SK-N-SH (cell line): ENCODE data around the gene PCBP3. TPM values are rescaled to one million over a fixed set of nuclear protein-coding genes. Genes with fewer than 3 reads are reported as not detected.

Experiments
- CTCF ChIA-PET: fragments of 300-600, 350-600 bp; formaldehyde crosslinking; extraction: SDS; loops from one replicate; lab custom pipeline; 2021; lab: Yijun Ruan, JAX
- POLR2A ChIA-PET: fragments of 350-600 bp; sonication (Branson Sonifier 250); formaldehyde crosslinking; extraction: SDS; loops from one replicate; lab custom pipeline; 2020; ENCODE audit warnings: antibody characterized with exemption, inconsistent platforms; lab: Yijun Ruan, JAX
- DNase-seq: peaks from one replicate; pipeline ENCODE4 v3.0.0; 2012
- H2AFZ ChIP-seq: fragments of 200-600 bp; sonication (generic); 2 replicates; pipeline ENCODE4 v1.8.1; 2016; ENCODE audit warnings: antibody characterized with exemption, mild to moderate bottlenecking, low read depth
- H3F3A ChIP-seq: fragments of 200-600 bp; sonication (generic); replicated peaks from 2 replicates; pipeline ENCODE3; 2016; ENCODE audit warnings: antibody characterized with exemption, mild to moderate bottlenecking; ENCODE audit not compliant: insufficient read depth
- H3K27ac ChIP-seq, 2 experiments: fragments of 200-500 bp in 1 of 2; fragments of 200-600 bp in 1 of 2; sonication (Bioruptor generic) in 1 of 2; sonication (generic), shearing (Covaris generic) in 1 of 2; 2 replicates each; pipeline versions ENCODE4 v1.5.1 to v1.6.1; 2014 to 2016; ENCODE audit warnings: low read depth in 2 of 2, inconsistent platforms in 1 of 2, low read length in 1 of 2, mild to moderate bottlenecking in 1 of 2, mixed read lengths in 1 of 2
- H3K27me3 ChIP-seq: fragments of 200-600 bp; sonication (generic), shearing (Covaris generic); 2 replicates; pipeline ENCODE4 v1.6.1; 2016; ENCODE audit warnings: mixed run types; ENCODE audit not compliant: insufficient read depth
- H3K36me3 ChIP-seq, 2 experiments: fragments of 200-500 bp in 1 of 2; fragments of 200-600 bp in 1 of 2; sonication (Bioruptor generic) in 1 of 2; sonication (generic) in 1 of 2; replicated peaks in 1 of 2; 2 replicates each; pipeline versions ENCODE3 to v1.5.1; 2014 to 2016; ENCODE audit warnings: low read length in 1 of 2, mild to moderate bottlenecking in 1 of 2; ENCODE audit not compliant: insufficient read depth in 2 of 2, control insufficient read depth in 1 of 2
- H3K4me1 ChIP-seq, 2 experiments: fragments of 200-500 bp in 1 of 2; fragments of 200-600 bp in 1 of 2; sonication (Bioruptor generic) in 1 of 2; sonication (generic), shearing (Covaris generic) in 1 of 2; 2 replicates each; pipeline versions ENCODE4 v1.5.1 to v1.6.1; 2014 to 2016; ENCODE audit warnings: low read depth in 1 of 2, low read length in 1 of 2, mixed run types in 1 of 2; ENCODE audit not compliant: insufficient read depth in 2 of 2, control insufficient read depth in 1 of 2
- H3K4me2 ChIP-seq: fragments of 200-600 bp; sonication (generic), shearing (Covaris generic); 2 replicates; pipeline ENCODE4 v1.6.1; 2017; ENCODE audit warnings: mixed run types
- H3K4me3 ChIP-seq, 2 experiments: fragments of 200-500 bp in 1 of 2; fragments of 200-600 bp in 1 of 2; sonication (Bioruptor generic) in 1 of 2; sonication (generic), shearing (Covaris generic) in 1 of 2; 2 replicates each; pipeline versions ENCODE4 v1.5.1 to v1.8.1; 2014 to 2016; ENCODE audit warnings: low read depth in 2 of 2, inconsistent platforms in 1 of 2, low read length in 1 of 2, mild to moderate bottlenecking in 1 of 2, mixed read lengths in 1 of 2, moderate library complexity in 1 of 2
- H3K79me2 ChIP-seq: fragments of 200-600 bp; sonication (generic); 2 replicates; pipeline ENCODE4 v1.8.1; 2017; ENCODE audit warnings: mild to moderate bottlenecking; ENCODE audit not compliant: insufficient read depth
- H3K9ac ChIP-seq: fragments of 200-600 bp; sonication (generic); 2 replicates; pipeline ENCODE4 v1.6.1; 2017; ENCODE audit warnings: mixed run types
- H3K9me2 ChIP-seq: fragments of 200-600 bp; sonication (generic); 2 replicates; pipeline ENCODE4 v1.6.1; 2017; ENCODE audit warnings: mixed run types
- H3K9me3 ChIP-seq: fragments of 200-600 bp; sonication (generic); 2 replicates; pipeline ENCODE4 v1.6.1; 2017; ENCODE audit warnings: mixed run types, mild to moderate bottlenecking, moderate library complexity
- H4K20me1 ChIP-seq: fragments of 200-600 bp; sonication (generic); 2 replicates; pipeline ENCODE4 v1.6.1; 2017; ENCODE audit warnings: mild to moderate bottlenecking, mixed run types; ENCODE audit not compliant: insufficient read depth
- EP300 ChIP-seq, 2 experiments: IDR thresholded peaks; 2 replicates each; pipeline versions ENCODE4 v1.4.0 to v1.6.1; 2012; ENCODE audit warnings: borderline replicate concordance in 1 of 2, low read depth in 1 of 2, low read length in 1 of 2
- GATA2 ChIP-seq: sonication (generic); formaldehyde crosslinking; IDR thresholded peaks from 2 replicates; pipeline ENCODE4 v1.5.0; 2020; ENCODE audit warnings: mild to moderate bottlenecking, missing genetic modification reagents
- JUND ChIP-seq: IDR thresholded peaks from 2 replicates; pipeline ENCODE4 v1.4.0; 2012
- NRF1 ChIP-seq: IDR thresholded peaks from 2 replicates; pipeline ENCODE4 v1.6.1; 2012; ENCODE audit warnings: low read depth, mild to moderate bottlenecking, low read length
- RCOR1 ChIP-seq: fragments of 150-350 bp; IDR thresholded peaks from 2 replicates; pipeline ENCODE4 v1.6.1; 2017; ENCODE audit warnings: antibody characterized with exemption, low read length
- RFX5 ChIP-seq: IDR thresholded peaks from 2 replicates; pipeline ENCODE4 v1.6.1; 2012; ENCODE audit warnings: mild to moderate bottlenecking, improper control_type of control experiment, low read length
- RXRA ChIP-seq: IDR thresholded peaks from 2 replicates; pipeline ENCODE4 v1.4.0; 2012; ENCODE audit warnings: low read depth, mild to moderate bottlenecking, borderline replicate concordance
- SMC3 ChIP-seq: IDR thresholded peaks from 2 replicates; pipeline ENCODE4 v1.6.1; 2012; ENCODE audit warnings: low read depth, low read length, improper control_type of control experiment
- TAF1 ChIP-seq: IDR thresholded peaks from 2 replicates; pipeline ENCODE4 v1.6.1; 2012; ENCODE audit warnings: low read depth, mild to moderate bottlenecking, low read length, moderate library complexity, borderline replicate concordance
- TEAD4 ChIP-seq: IDR thresholded peaks from 2 replicates; pipeline ENCODE4 v1.4.0; 2012; ENCODE audit warnings: mild to moderate bottlenecking, borderline replicate concordance; ENCODE audit not compliant: insufficient read depth
- WGBS: methylation state at CpG from one replicate; pipeline ENCODE4 v1.1.6; 2017; ENCODE audit warnings: low lambda C conversion rate; 5-methylcytosine and 5-hydroxymethylcytosine counted together
- polyA plus RNA-seq, 3 experiments: library from polyadenylated mRNA; depleted of rRNA; stranded (reverse); fragments of >200 nt; gene quantifications; 2 replicates each; pipeline ENCODE4 v1.2.3, GENCODE V29; 2012
- TF ChIP-seq, protein P1 (sequence below): IDR thresholded peaks from 2 replicates; pipeline ENCODE4 v1.4.0; 2012; ENCODE audit warnings: low read depth, borderline replicate concordance
- TF ChIP-seq, protein P2 (sequence below): fragments of 150-350 bp; IDR thresholded peaks from 2 replicates; pipeline ENCODE4 v1.6.1; 2016; ENCODE audit warnings: mild to moderate bottlenecking, low read depth, low read length
- TF ChIP-seq, protein P3 (sequence below): IDR thresholded peaks from 2 replicates; pipeline ENCODE4 v1.4.0; 2012; ENCODE audit warnings: low read depth
- TF ChIP-seq, protein P4 (sequence below): fragments of 150-350 bp; IDR thresholded peaks from 2 replicates; pipeline ENCODE4 v1.6.1; 2017; ENCODE audit warnings: antibody characterized with exemption, low read length, low read depth, borderline replicate concordance
- TF ChIP-seq, protein P5 (sequence below): fragments of 200-600 bp; sonication (generic); IDR thresholded peaks from 2 replicates; pipeline ENCODE4 v1.6.1; 2017; ENCODE audit warnings: antibody characterized with exemption, mild to moderate bottlenecking, moderate library complexity

The PCBP3 gene
- polyA plus RNA-seq, 1 of the 3 experiments (the other 2 are of a cell fraction), result 9.5 TPM

DNA sequence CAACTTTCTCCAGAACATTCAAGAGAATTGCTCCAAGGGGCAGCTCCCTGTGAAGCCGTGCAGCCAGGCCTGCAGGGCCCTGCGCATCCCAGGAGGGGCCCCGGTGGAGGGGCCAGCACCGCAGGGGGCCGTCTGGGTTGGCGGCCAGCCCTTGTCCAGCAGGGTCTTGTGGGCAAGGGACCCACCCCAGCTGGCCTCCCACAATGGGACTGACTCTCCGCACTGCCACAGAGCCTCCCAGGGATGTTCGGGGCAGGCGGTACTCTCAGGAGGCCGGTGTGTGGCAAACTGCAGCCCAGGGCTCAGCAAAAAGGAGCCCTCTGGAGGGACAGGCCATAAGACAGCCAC lies 269.9 kb downstream of the PCBP3 start (continued):
- TF ChIP-seq, protein P1, sequence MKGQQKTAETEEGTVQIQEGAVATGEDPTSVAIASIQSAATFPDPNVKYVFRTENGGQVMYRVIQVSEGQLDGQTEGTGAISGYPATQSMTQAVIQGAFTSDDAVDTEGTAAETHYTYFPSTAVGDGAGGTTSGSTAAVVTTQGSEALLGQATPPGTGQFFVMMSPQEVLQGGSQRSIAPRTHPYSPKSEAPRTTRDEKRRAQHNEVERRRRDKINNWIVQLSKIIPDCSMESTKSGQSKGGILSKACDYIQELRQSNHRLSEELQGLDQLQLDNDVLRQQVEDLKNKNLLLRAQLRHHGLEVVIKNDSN, result no peak
- TF ChIP-seq, protein P2, sequence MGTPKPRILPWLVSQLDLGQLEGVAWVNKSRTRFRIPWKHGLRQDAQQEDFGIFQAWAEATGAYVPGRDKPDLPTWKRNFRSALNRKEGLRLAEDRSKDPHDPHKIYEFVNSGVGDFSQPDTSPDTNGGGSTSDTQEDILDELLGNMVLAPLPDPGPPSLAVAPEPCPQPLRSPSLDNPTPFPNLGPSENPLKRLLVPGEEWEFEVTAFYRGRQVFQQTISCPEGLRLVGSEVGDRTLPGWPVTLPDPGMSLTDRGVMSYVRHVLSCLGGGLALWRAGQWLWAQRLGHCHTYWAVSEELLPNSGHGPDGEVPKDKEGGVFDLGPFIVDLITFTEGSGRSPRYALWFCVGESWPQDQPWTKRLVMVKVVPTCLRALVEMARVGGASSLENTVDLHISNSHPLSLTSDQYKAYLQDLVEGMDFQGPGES, result no peak
- no peak for TF ChIP-seq GATA2 (CRISPR knock-in tag)

DNA sequence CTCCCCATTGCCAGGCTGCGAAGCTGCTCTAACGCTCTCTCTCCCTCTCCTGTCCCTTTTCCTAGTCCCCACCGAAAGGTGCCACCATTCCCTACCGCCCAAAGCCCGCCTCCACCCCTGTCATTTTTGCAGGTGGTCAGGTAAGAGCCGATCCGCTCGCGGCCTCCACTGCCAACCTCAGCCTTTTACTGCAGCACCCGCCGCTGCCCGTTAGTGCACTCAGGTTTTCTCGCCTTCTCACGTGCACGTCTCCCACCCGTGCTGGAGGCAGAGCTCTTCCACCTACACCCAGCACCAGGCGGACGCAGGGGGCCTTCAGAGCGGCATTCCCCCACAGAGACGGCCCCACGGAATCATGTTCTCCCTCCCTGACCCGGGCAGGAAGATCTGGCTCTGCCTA lies 270.4 kb downstream of the PCBP3 start:
- whole genome bisulfite sequencing, result 94% methylated on average over 22 of the region's 22 CpGs
- no peaks in the 10 kb centered on the region for H3K9me2 ChIP-seq
- CTCF ChIA-PET, result no interaction called here

More for the DNA sequence above, 270.4 kb downstream of the PCBP3 start:
- Histone ChIP-seq H3K27ac (no peak overlapping the region), H3K27me3 (no peaks in the 10 kb centered on the region), H4K20me1 (no peaks in the 10 kb centered on the region), H3K9ac (no peak overlapping the region), H3K4me2 (no peak overlapping the region), H3K79me2 (no peaks in the 10 kb centered on the region), H3K4me1 (peaks cover 0 to 15% of the 10 kb centered on the region in 2 experiments; a peak in 2 of 4 replicates), H2AFZ (no peak overlapping the region), H3K9me3 (no peaks in the 10 kb centered on the region), H3K36me3 (no peaks in the 10 kb centered on the region), H3K4me3 (no peak overlapping the region), H3F3A (no peaks in the 10 kb centered on the region)
- no peak for DNase-seq
- POLR2A ChIA-PET, result interaction anchor here (0.6 kb wide), 1 partner anchor 8 kb away, joined by 3 read pairs; no protein-coding TSS in a partner anchor
- TF ChIP-seq TAF1, result no peak
- TF ChIP-seq JUND, result no peak
- TF ChIP-seq GATA2 (CRISPR knock-in tag), result no peak
- TF ChIP-seq, protein P3, sequence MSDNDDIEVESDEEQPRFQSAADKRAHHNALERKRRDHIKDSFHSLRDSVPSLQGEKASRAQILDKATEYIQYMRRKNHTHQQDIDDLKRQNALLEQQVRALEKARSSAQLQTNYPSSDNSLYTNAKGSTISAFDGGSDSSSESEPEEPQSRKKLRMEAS, result no peak
- no peak for TF ChIP-seq TEAD4
- no peak for TF ChIP-seq RFX5
- TF ChIP-seq, protein P4, sequence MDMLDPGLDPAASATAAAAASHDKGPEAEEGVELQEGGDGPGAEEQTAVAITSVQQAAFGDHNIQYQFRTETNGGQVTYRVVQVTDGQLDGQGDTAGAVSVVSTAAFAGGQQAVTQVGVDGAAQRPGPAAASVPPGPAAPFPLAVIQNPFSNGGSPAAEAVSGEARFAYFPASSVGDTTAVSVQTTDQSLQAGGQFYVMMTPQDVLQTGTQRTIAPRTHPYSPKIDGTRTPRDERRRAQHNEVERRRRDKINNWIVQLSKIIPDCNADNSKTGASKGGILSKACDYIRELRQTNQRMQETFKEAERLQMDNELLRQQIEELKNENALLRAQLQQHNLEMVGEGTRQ, result no peak
- TF ChIP-seq SMC3, result no peak
- no peak for TF ChIP-seq RXRA
- TF ChIP-seq, protein P5, sequence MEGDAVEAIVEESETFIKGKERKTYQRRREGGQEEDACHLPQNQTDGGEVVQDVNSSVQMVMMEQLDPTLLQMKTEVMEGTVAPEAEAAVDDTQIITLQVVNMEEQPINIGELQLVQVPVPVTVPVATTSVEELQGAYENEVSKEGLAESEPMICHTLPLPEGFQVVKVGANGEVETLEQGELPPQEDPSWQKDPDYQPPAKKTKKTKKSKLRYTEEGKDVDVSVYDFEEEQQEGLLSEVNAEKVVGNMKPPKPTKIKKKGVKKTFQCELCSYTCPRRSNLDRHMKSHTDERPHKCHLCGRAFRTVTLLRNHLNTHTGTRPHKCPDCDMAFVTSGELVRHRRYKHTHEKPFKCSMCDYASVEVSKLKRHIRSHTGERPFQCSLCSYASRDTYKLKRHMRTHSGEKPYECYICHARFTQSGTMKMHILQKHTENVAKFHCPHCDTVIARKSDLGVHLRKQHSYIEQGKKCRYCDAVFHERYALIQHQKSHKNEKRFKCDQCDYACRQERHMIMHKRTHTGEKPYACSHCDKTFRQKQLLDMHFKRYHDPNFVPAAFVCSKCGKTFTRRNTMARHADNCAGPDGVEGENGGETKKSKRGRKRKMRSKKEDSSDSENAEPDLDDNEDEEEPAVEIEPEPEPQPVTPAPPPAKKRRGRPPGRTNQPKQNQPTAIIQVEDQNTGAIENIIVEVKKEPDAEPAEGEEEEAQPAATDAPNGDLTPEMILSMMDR, result no peak
- no peak for TF ChIP-seq RCOR1
- TF ChIP-seq NRF1, result no peak
- TF ChIP-seq EP300 (IDR thresholded peaks at IDR 0.05; ENCODE audit: borderline replicate concordance in 1 of 2, low read depth in 1 of 2, low read length in 1 of 2), result no peak
